MM.1S (cell line): ENCODE measurements around the gene MAZ.
"Not testable (repeated sequence)": the region's sequence is repeated elsewhere in the genome, so short reads cannot be mapped to it uniquely, and the experiment has no call there.

ENCODE experiments used
- DNase-seq: peaks from one replicate; pipeline ENCODE4 v3.0.0-alpha.2; 2015
- H2AFZ ChIP-seq: fragments of 300-600 bp; sonication (generic); 2 replicates; pipeline ENCODE4 v1.6.0; 2016; ENCODE audit warnings: antibody characterized with exemption, low read length
- H3F3A ChIP-seq: fragments of 300-600 bp; sonication (generic); 2 replicates; pipeline ENCODE4 v1.6.1; 2016; ENCODE audit warnings: mild to moderate bottlenecking, antibody characterized with exemption, low read length, moderate library complexity, mixed read lengths; ENCODE audit not compliant: insufficient read depth
- H3K27ac ChIP-seq: fragments of 300-600 bp; sonication (generic); 2 replicates; pipeline ENCODE4 v1.5.1; 2016; ENCODE audit warnings: mild to moderate bottlenecking, low read length
- H3K27me3 ChIP-seq: fragments of 300-600 bp; sonication (generic); replicated peaks from 2 replicates; pipeline ENCODE4 v1.6.0; 2016; ENCODE audit warnings: low read length; ENCODE audit not compliant: insufficient read depth
- H3K36me3 ChIP-seq: fragments of 300-600 bp; sonication (generic); replicated peaks from 2 replicates; pipeline ENCODE4 v1.6.1; 2016; ENCODE audit warnings: mild to moderate bottlenecking, low read length, mixed read lengths; ENCODE audit not compliant: insufficient read depth
- H3K4me1 ChIP-seq: fragments of 300-600 bp; sonication (generic); 2 replicates; pipeline ENCODE4 v1.6.1; 2016; ENCODE audit warnings: low read length, mixed read lengths
- H3K4me2 ChIP-seq: fragments of 300-600 bp; sonication (generic); 2 replicates; pipeline ENCODE4 v1.6.0; 2016; ENCODE audit warnings: low read depth, low read length
- H3K4me3 ChIP-seq: fragments of 300-600 bp; sonication (generic); 2 replicates; pipeline ENCODE4 v1.5.1; 2016; ENCODE audit warnings: low read length, mixed read lengths
- H3K79me2 ChIP-seq: fragments of 300-600 bp; sonication (generic); 2 replicates; pipeline ENCODE4 v1.6.1; 2016; ENCODE audit warnings: mixed run types, low read length, mixed read lengths
- H3K9ac ChIP-seq: fragments of 300-600 bp; sonication (generic); 2 replicates; pipeline ENCODE4 v1.6.1; 2016; ENCODE audit warnings: low read length, mixed read lengths
- H3K9me2 ChIP-seq: fragments of 300-600 bp; sonication (generic); replicated peaks from 2 replicates; pipeline ENCODE4 v1.6.1; 2016; ENCODE audit warnings: mild to moderate bottlenecking, low read length, mixed read lengths; ENCODE audit not compliant: insufficient read depth
- H3K9me3 ChIP-seq: fragments of 300-600 bp; sonication (generic); replicated peaks from 2 replicates; pipeline ENCODE4 v1.6.1; 2016; ENCODE audit warnings: mild to moderate bottlenecking, low read length, mixed read lengths; ENCODE audit not compliant: insufficient read depth
- H4K20me1 ChIP-seq: fragments of 300-600 bp; sonication (generic); 2 replicates; pipeline ENCODE4 v1.6.1; 2016; ENCODE audit warnings: mild to moderate bottlenecking, low read length, moderate library complexity, mixed read lengths; ENCODE audit not compliant: insufficient read depth
- CTCF ChIP-seq: fragments of 300-600 bp; sonication (generic); IDR thresholded peaks from 2 replicates; pipeline ENCODE4 v1.5.1; 2016; ENCODE audit warnings: antibody characterized with exemption, low read length, mixed read lengths
- EZH2 ChIP-seq: fragments of 300-600 bp; sonication (generic); optimal IDR thresholded peaks from 2 replicates; pipeline ENCODE3; 2017; ENCODE audit warnings: low read depth, mild to moderate bottlenecking, antibody characterized with exemption, low read length, mixed read lengths
- EZH2phosphoT487 ChIP-seq: fragments of 300-600 bp; sonication (generic); IDR thresholded peaks from 2 replicates; pipeline ENCODE4 v1.6.1; 2018; ENCODE audit warnings: antibody characterized with exemption, low read length

Gene MAZ

GRCh38 chr16:29830774-29831173 is 24.4 kb downstream of the MAZ start:
- Histone ChIP-seq H3K9me2 (no peaks in the 10 kb centered on the region), H3K4me1 (no peaks in the 10 kb centered on the region), H3K9me3 (no peaks in the 10 kb centered on the region), H3K27me3 (no peaks in the 10 kb centered on the region), H3K4me3 (no peak overlapping the region), H3K9ac (no peak overlapping the region), H3F3A (no peaks in the 10 kb centered on the region), H3K27ac (no peak overlapping the region), H4K20me1 (no peaks in the 10 kb centered on the region), H3K79me2 (peaks cover 15% of the 10 kb centered on the region), H3K4me2 (no peak overlapping the region), H2AFZ (no peak overlapping the region), H3K36me3 (no peaks in the 10 kb centered on the region)
- DNase-seq, result no peak
- no peak for TF ChIP-seq CTCF
- no peak for TF ChIP-seq EZH2phosphoT487
- TF ChIP-seq EZH2, result no peak

GRCh38 chr16:29831490-29831889 is 25.2 kb downstream of the MAZ start:
- H3K27me3 ChIP-seq, result no peaks in the 10 kb centered on the region
- H3K27ac ChIP-seq, result no peak overlapping the region
- H3K4me2 ChIP-seq, result no peak overlapping the region
- no peak overlapping the region for H2AFZ ChIP-seq
- no peak for TF ChIP-seq EZH2phosphoT487
- no peak for TF ChIP-seq EZH2
- no peak for TF ChIP-seq CTCF
- no peaks in the 10 kb centered on the region for H3K9me2 ChIP-seq
- H3K4me1 ChIP-seq, result no peaks in the 10 kb centered on the region
- H3K36me3 ChIP-seq, result no peaks in the 10 kb centered on the region
- no peaks in the 10 kb centered on the region for H3F3A ChIP-seq
- H3K4me3 ChIP-seq, result no peak overlapping the region
- H3K9me3 ChIP-seq, result no peaks in the 10 kb centered on the region
- H3K9ac ChIP-seq, result no peak overlapping the region
- no peak for DNase-seq
- H4K20me1 ChIP-seq, result no peaks in the 10 kb centered on the region
- H3K79me2 ChIP-seq, result peaks cover 10% of the 10 kb centered on the region; the same call in 1 of the 2 replicates

DNA sequence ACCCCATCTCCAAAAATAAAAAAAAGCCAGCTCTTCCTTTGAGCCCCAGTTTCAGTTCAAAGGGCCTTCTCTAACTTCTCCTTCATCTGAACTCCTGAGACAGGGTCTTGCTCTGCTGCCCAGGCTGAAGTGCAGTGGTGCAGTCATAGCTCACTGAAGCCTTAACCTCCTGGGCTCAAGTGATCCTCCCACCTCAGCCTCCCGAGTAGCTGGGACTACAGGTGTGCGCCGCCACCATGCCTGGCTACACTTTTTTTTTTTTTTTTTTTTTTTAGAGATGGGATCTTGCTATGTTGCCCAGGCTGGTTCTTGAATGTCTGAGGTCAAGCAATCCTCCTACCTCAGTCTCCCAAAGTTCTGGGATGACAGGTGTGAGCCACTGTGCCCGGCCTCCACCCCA is 26.9 kb downstream of the MAZ start:
- not testable (repeated sequence) for H4K20me1 ChIP-seq, H3K4me3 ChIP-seq, H3K27ac ChIP-seq, H3K4me1 ChIP-seq, H2AFZ ChIP-seq, H3K27me3 ChIP-seq, H3K4me2 ChIP-seq, H3K9me3 ChIP-seq, DNase-seq, H3K36me3 ChIP-seq, H3K9ac ChIP-seq, H3K79me2 ChIP-seq, H3F3A ChIP-seq, H3K9me2 ChIP-seq

- H3K27ac ChIP-seq, result no peak overlapping the region
- no peaks in the 10 kb centered on the region for H3K9me2 ChIP-seq
- TF ChIP-seq CTCF (no peak), EZH2phosphoT487 (no peak), EZH2 (no peak)
- H3F3A ChIP-seq, result no peaks in the 10 kb centered on the region
- no peaks in the 10 kb centered on the region for H3K27me3 ChIP-seq
- DNase-seq, result no peak
- no peak overlapping the region for H3K4me3 ChIP-seq
- H2AFZ ChIP-seq, result no peak overlapping the region
- H3K79me2 ChIP-seq, result 0 out of 2 replicates have a peak, but pooled peaks cover 3% of the 10 kb centered on the region
- H3K9ac ChIP-seq, result no peak overlapping the region
- no peak overlapping the region for H3K4me2 ChIP-seq
- no peaks in the 10 kb centered on the region for H3K9me3 ChIP-seq
- no peaks in the 10 kb centered on the region for H3K36me3 ChIP-seq
- no peaks in the 10 kb centered on the region for H4K20me1 ChIP-seq
- H3K4me1 ChIP-seq, result no peaks in the 10 kb centered on the region
Measured at GRCh38 chr16:29834079-29834478, 27.8 kb downstream of the MAZ start.
